K562 (cell line): ENCODE data around the gene SLC35G2. TPM values are rescaled to one million over a fixed set of nuclear protein-coding genes. Genes with fewer than 3 reads are reported as not detected.

ENCODE experiments used
- polyA plus RNA-seq, 8 experiments: library from polyadenylated mRNA; depleted of rRNA in 4 of 8; stranded (reverse) in 5 of 8; unstranded in 3 of 8; fragments of >200 nt; fragmentation: Nextera tagmentation in 2 of 8; fragmentation: Illumina TruSeq in 1 of 8; extraction: Ambion mirVana in 2 of 8; extraction: Trizol in 1 of 8; gene quantifications; 2 replicates each; pipeline versions ENCODE4 v1.2.1 to v1.2.3, GENCODE V29; 2011 to 2014; ENCODE audit warnings: inconsistent platforms in 1 of 8, missing spikeins in 1 of 8
- total RNA-seq, 7 experiments: library from RNA; depleted of rRNA in 6 of 7; stranded (reverse); fragments of >200 nt in 6 of 7; fragmentation: Illumina TruSeq in 2 of 7; extraction: Trizol in 2 of 7; gene quantifications; 2 replicates each; pipeline versions ENCODE4 v1.2.1 to v1.2.3, GENCODE V29; 2011 to 2021; ENCODE audit warnings: low replicate concordance in 1 of 7

Gene SLC35G2
- total and polyA plus RNA-seq, 9 of the 15 experiments (the other 6 are each of a cell fraction or from before 2014, with no cell fraction given): 2.6 to 5.9 (median 3.2) TPM

Other genes starting within 250 kb of the SLC35G2 start
- gene STAG1, start 66.7 kb upstream of the SLC35G2 start, total RNA-seq (2014; rRNA removed): 8.0 and 8.2 TPM in 2 replicates
- 15.1 and 18.4 TPM in 2 replicates for gene STAG1, start 66.7 kb upstream of the SLC35G2 start, total RNA-seq (2014; rRNA removed; fragmentation: Illumina TruSeq; extraction: Trizol)
- 15.5 and 17.7 TPM in 2 replicates for gene STAG1, start 66.7 kb upstream of the SLC35G2 start, total RNA-seq (2015; rRNA removed; fragmentation: Illumina TruSeq; extraction: Trizol)
- gene STAG1, start 66.7 kb upstream of the SLC35G2 start, total RNA-seq (2021): 12.1 and 14.8 TPM in 2 replicates
- 4.7 and 8.8 TPM in 2 replicates for gene STAG1, start 66.7 kb upstream of the SLC35G2 start, polyA plus RNA-seq (2011; rRNA removed)
- 8.1 and 9.1 TPM in 2 replicates for gene STAG1, start 66.7 kb upstream of the SLC35G2 start, polyA plus RNA-seq (2014; fragmentation: Illumina TruSeq; extraction: Trizol)
- 1 to 10 TPM; 2.7 to 3.9 TPM for gene STAG1, start 66.7 kb upstream of the SLC35G2 start, polyA plus RNA-seq (2014; fragmentation: Nextera tagmentation; extraction: Ambion mirVana)
- 6.7 and 6.8 TPM in 2 replicates for gene STAG1, start 66.7 kb upstream of the SLC35G2 start, polyA plus RNA-seq (2014; rRNA removed)
- 14.9 and 23.2 TPM in 2 replicates for gene NCK1, start 43.1 kb downstream of the SLC35G2 start, total RNA-seq (2014; rRNA removed)
- gene NCK1, start 43.1 kb downstream of the SLC35G2 start, total RNA-seq (2014; rRNA removed; fragmentation: Illumina TruSeq; extraction: Trizol): 24.4 and 25.0 TPM in 2 replicates
- 23.2 and 27.1 TPM in 2 replicates for gene NCK1, start 43.1 kb downstream of the SLC35G2 start, total RNA-seq (2015; rRNA removed; fragmentation: Illumina TruSeq; extraction: Trizol)
- gene NCK1, start 43.1 kb downstream of the SLC35G2 start, total RNA-seq (2021): 22.6 and 23.2 TPM in 2 replicates
- gene NCK1, start 43.1 kb downstream of the SLC35G2 start, polyA plus RNA-seq (2011; rRNA removed): 22.9 and 30.5 TPM in 2 replicates
- 26.4 and 30.0 TPM in 2 replicates for gene NCK1, start 43.1 kb downstream of the SLC35G2 start, polyA plus RNA-seq (2014; fragmentation: Illumina TruSeq; extraction: Trizol)
- gene NCK1, start 43.1 kb downstream of the SLC35G2 start, polyA plus RNA-seq (2014; fragmentation: Nextera tagmentation; extraction: Ambion mirVana): 10 to 100 TPM; 17.3 to 24.4 TPM
- gene NCK1, start 43.1 kb downstream of the SLC35G2 start, polyA plus RNA-seq (2014; rRNA removed): 22.2 and 25.7 TPM in 2 replicates
- 6.1 and 6.5 TPM in 2 replicates for gene IL20RB, start 138.9 kb downstream of the SLC35G2 start, total RNA-seq (2014; rRNA removed)
- 6.9 and 7.1 TPM in 2 replicates for gene IL20RB, start 138.9 kb downstream of the SLC35G2 start, total RNA-seq (2014; rRNA removed; fragmentation: Illumina TruSeq; extraction: Trizol)
- gene IL20RB, start 138.9 kb downstream of the SLC35G2 start, total RNA-seq (2015; rRNA removed; fragmentation: Illumina TruSeq; extraction: Trizol): 1.9 and 2.2 TPM in 2 replicates
- gene IL20RB, start 138.9 kb downstream of the SLC35G2 start, total RNA-seq (2021): 4.6 and 5.3 TPM in 2 replicates
- gene IL20RB, start 138.9 kb downstream of the SLC35G2 start, polyA plus RNA-seq (2011; rRNA removed): 0.66 and 0.77 TPM in 2 replicates
- gene IL20RB, start 138.9 kb downstream of the SLC35G2 start, polyA plus RNA-seq (2014; fragmentation: Illumina TruSeq; extraction: Trizol): 7.4 and 8.6 TPM in 2 replicates
- 1 to 10 TPM; 4.8 to 9.9 TPM for gene IL20RB, start 138.9 kb downstream of the SLC35G2 start, polyA plus RNA-seq (2014; fragmentation: Nextera tagmentation; extraction: Ambion mirVana)
- gene IL20RB, start 138.9 kb downstream of the SLC35G2 start, polyA plus RNA-seq (2014; rRNA removed): 6.4 and 7.8 TPM in 2 replicates